Stimulated activated CD4-positive, alpha-beta T cell treated with anti-CD3 and anti-CD28 coated beads, Interleukin-4, amount 100 ng/mL, for 4 hours (primary cell): ENCODE data around the gene PDXDC1.
"Not testable (repeated sequence)": the region's sequence is repeated elsewhere in the genome, so short reads cannot be mapped to it uniquely, and the experiment has no call there.

Experiments used
- DNase-seq, 2 experiments: peaks; one replicate each; pipeline ENCODE4 v3.0.0-alpha.2; 2020

The PDXDC1 gene

DNA sequence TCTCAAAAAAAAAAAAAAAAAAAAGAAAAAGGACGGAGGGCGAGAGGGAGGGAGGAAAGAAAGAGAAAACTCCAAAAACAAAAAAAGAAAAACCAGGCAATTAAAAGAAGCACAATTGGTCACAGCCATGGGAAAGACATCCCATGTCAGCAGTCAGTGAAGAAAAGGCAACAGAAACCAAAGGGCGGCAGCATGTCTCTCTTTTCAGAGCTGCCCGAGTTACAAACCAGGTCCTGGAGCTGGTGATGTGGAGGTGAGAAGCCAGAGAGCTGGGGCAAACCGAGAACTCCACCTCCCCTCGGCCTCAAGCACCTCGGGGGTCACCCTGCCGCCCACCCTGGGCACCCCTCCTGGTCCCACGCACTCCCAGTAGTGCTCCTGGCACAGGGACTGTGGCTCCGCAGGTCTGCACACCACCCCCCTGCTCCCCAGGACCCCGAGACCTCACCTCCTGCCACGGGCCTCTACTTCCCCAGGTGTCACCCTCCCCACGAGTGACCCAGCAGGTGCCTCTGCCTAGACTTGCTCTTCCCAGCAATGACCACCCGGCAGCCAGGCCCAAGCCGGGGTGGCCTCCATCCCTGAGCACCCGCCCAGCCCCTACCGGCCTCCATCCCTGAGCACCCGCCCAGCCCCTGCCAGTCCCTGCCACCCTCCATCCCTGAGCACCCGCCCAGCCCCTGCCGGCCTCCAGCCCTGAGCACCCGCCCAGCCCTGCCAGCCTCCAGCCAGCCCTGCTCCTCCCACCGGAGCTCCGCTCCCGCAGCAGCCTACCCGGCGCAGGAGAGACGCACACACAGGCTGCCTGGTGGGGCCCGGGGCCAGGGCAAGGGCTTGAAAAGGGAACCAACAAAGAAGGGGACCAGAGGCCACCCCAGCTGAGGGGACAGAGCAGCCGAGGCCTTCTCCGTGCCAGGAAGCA lies 165.9 kb downstream of the PDXDC1 start:
- not testable (repeated sequence) for DNase-seq

DNA sequence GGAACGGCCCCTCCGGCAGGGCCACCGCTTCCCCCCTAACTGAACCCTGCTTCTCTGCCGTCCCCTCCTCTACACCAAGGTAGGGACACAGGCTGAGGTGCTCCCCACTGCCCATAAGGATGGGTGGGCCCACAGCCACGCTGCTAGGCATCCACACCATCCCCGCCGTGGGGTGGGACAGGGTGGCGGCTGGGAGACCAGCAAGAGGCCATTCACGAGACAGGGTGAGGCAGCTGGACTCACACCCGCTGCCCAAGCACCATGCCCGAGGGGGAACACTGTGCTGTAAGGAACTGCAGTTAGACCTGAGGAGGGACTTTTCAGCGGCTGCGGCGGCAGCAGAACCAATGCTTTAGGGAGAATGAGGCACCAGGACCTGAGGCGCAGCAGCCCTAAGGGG lies 166.8 kb downstream of the PDXDC1 start:
- no peak for DNase-seq

DNA sequence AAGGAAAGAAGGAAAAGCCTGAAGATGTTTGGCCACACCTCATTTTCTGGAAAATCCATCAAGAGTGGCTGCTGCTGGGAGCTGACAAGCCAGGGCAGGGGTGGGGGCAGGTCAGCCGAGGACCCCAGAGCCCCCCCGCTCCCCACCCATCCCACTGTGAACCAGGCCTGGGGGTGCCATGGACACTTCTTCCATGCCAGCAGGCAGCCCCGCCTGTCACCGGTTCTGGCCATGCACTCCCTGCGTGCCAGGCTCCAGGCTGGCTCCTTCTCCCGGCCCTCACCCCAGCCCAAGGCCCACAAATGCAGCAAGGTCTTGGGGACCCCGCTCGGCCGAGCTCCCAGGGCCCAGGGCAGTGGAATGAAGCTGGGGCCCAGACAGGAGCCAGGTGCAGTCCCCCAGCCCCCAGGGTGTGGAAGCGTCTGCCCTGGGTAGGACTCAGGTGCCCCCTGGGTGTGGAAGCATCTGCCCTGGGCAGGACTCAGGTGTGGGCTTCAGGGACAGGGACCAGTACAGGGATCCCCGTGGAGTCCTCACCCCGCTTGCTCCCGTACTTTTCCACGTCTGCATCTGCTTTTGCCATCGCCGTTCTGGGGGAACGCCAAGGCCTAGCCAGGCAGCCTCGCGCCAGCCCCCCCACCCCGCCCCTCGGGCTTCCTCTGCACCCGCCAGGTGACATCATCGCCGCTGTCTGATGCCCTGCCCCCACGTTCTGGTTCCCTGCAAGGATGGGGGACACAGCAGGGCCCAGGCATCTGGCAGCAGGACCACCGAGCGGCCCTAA lies 167.5 kb downstream of the PDXDC1 start:
- not testable (repeated sequence) for DNase-seq

DNA sequence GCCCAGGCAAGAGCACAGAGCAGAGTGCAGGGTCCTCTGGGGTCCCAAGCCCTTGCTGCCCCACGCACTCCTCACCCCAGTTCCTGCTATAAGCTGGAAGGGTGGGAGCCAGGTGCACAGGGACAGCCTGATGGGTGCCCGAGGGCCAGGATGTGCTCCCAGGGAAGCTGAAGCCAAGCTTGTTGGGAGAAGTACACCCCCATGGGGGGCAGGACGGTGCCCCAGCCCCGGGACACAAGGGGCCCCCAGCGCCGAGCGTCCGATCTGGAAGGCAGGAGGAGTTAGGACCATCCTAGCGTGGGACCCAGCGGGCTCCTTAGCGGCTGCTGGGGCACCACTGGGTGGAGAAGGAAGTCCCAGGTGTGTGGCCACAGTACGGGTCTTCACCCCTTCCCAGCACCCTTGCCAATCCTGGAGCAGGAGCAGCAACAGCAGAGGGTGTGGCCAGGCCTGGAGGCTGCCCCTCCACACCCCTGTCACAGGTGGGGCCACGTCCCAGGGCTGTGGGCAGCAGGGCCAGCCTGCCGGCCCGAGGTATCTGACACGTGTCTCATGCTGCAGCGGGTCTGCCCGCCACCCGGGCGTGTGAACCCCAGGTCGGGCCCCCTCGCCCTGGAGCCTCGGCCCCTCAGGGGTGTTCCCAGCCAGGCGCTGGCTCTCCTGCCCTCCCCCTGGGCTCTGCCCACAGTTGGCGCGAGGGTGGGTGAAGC lies 168.2 kb downstream of the PDXDC1 start:
- not testable (repeated sequence) for DNase-seq

DNA sequence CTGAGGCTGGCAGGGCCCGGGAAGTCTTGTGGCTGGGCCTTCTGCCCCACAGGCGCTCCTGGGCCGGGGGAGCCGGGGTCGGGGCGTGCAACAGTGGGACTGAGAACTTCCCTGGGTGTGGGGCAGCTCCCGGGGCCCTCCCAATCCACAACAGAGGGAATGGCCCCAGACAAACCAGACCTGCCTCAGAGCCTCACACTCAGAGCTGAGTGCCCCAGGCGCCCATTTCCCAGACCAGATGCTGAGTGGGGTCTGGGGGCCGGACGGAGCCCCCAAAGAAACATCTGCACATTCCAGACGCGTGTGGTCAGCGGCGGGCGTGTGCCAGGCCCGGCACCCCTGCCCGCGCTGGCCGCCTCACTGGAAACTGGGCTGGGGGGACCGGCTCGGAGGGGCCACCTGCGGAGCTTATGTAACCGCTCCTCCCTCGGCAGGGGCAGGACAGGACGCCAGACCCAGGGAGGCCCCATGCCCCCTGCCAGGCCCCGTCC lies 168.8 kb downstream of the PDXDC1 start:
- not testable (repeated sequence) for DNase-seq

DNA sequence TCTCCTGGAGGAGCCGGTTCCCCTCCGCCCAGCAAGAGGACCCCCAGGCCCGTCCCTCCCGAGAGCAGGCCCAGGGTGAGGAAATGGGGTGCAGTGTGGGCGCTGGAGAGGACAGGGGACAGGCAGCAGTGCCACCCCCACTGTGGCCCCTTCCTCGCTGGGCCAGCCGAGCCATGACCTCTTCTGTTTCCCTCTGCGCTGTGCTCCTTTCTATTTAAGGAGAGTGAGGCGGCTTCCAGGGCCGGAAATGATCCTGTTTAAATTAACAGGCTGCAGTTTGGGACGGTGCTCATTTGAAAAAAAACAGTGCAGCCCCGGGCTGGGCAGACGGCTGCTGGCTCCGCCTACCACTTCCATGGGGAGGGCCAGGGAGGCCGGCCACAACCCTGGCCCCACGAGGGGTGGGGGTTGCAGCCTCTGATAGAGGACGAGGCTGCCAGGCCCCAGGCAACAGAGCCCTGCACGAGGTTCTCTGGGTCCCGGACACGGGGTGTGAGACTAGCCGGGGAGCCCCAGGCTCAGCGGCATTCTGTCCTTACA lies 169.3 kb downstream of the PDXDC1 start:
- not testable (repeated sequence) for DNase-seq

DNA sequence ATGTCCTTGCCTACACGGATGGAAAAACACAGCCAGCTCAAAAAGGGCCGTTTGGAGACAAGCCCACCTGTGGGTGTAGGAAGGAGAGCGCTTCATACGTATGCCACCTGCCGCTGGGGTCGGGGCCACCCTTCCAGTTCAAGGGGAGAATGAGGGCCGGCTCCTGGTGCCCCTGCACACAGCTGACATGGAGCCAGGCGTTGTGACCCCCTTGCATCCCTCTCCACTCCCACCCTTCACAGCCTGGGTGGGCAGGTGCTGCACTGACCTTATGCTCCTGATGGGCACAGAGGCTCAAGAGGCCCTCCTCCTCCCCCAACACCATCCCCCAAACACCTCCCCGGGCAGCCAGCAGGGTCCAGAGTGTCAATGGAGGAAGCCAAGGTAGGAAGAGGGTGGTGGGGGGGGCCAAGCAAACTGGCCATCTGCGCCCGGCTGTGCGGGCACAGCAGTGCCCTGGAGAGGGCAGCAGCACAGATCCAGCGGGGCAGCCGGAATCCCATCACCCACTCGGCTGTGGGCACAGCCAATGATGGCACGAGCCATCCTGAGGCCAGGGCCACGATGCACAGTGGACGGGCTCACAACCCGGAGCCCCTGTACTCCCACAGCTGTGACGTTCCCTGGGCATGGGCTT lies 170.1 kb downstream of the PDXDC1 start:
- DNase-seq = not testable (repeated sequence)

DNA sequence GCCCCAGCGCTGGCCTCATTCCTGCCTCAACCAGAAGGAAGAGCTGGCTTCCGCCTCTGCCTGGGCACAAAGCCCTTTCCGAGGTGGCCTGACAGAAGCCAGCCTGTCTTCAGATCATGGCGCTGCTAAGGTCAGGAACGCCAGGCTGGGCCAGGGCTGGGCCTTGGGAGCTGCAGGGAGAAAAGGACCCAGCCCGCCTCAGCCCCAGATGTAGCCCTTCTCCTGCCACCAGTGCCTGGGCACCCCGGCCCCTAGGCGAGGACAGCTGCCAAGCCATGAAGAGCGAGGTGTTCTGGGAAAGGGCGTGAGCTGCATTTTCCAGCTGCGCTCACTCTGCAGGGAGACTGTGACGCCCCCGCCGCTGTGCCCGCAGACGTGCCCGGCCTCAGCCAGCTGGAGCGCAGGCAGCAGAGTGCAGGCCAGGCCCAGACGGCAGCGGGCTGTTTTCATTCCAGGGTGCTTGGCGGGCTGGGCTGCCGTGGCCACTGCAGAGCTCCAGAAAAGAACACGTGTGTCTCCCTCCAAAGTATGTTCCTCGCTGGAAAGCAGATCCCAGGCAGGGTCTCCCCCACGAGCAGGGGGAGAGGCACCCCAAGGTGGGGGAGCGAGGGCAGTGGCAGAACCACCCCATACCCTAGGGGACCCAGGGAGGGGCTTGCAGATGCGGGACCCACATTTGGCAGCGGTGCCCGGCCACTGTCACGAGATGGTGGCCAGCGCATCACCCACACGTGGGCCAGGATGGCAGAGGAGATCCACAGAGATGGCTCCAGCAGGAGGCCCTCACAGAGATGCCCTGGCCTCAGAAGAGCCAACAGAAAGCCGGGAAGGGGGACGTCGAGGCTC lies 170.8 kb downstream of the PDXDC1 start:
- DNase-seq = not testable (repeated sequence)

DNA sequence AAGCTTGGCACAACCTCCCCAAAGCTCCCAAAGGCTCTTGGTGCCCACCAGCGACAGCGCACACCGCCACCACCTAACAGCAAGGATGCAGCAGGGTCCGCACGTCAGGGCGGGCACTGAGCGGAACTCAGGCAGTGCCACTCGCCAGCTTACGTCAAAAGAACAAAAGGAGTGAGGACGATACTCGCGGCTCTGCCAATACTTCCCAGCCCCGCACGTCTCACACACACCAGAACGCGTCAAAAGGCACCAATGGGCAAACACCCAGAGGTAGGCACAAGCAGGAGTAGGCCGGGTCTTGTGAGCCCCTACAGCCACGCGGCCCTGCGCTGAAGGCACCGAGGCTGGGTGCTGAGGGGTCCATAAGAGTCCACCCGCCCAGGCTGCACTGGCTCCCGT lies 171.4 kb downstream of the PDXDC1 start:
- DNase-seq = not testable (repeated sequence)

DNA sequence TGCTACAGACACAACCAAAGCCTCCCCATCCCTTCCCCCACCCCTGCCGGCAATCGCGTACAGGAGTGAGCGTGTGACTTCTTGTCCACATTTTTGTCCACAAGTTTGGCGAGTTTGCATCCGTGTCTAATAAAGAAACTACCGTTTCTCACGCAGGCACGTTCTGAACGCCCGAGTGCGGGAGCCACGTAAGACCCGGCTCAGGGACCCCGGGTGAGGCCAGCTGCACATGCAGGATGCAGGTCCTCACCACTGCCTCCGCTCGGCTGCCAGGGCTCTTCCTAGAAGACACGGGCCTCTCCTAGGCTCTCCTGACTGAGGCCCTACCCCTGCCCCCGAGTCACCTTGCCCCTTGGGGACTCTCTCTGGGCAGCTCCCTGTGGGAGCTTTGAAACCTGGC lies 174.0 kb downstream of the PDXDC1 start:
- not testable (repeated sequence) for DNase-seq

DNA sequence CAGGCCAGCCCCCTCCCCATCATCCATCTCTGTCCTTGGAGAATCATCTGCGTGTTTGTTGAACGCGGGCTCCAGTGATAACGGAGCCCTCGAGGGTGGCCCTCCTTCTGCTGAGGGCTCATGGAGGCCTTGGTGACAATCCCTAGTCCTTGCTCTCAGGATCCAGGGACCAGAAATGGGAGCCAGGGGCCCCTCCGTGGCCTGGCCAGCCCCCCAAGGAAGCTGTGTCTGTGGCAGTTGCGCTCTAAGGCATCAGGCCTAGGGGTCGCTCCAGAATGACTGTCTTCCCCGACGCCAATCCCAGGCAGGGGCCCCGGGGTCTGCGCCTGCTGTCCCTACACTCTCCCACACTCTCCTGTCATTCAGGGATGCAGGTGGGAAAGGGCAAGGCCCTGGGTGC lies 174.4 kb downstream of the PDXDC1 start:
- not testable (repeated sequence) for DNase-seq

DNA sequence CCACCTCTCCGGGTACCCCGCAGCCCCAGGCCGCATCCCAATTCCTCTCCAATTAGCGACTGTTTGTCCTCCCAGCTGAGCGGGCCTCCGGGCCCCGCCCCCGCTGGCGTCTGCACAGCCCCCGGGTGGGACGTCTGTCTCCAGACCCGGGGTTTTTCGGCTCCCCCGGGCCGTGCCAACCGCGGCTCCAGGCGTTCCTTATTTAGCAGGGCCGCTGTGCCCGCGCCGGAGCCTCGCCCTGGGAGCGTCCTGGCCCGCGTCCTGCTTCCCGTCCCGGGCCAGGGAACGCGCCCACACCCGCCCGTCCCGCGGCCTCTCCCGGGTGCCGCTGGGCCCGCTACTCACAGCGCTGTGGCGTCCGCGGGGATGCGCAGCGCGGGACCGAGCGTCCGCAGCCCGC lies 179.2 kb downstream of the PDXDC1 start:
- peak in 1 of 2 experiments; percentile 8 for DNase-seq

DNA sequence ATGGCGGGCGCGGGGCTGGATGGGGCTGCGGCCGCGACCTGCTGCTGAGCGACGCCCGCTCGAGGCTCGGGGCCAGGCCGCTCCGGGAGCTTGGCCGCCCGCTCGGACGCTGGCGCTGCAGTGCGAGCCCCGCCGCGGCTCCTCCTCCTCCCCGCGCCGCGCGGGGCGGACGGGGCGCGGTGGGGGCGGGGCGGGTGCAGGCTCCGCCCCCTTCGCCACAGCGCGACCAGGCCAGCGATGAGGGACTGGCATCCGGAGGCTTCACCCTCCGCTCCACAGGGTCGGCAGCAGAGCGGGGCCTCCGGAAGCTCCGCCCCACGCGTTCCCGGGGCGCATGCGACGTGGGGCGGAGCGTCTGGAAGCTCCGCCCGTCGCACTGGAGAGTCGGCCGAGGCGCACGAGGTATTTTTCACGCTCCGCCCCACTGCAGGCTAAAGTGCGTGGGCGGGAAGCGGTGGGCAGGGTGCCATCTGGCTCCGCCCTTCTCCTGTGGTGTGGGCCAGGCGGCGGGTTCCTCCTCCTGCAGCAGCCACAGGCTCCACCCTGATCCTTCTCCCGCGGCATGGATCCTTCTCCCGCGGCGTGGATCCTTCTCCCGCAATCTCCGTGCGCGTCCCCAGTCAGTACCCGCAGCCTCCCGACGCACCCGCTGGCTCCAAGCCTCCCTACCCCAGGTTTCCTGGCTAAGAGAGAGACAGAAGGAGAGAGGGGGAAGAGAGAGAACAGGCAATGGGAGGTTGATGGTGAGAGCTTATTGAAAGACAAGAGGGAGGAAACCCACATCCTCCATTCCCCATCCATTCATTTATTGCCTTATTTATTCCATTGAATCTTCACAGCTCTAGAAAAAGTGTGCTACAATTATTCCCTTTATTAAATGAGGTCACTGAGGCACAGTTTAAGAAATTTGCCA lies 180.1 kb downstream of the PDXDC1 start:
- DNase-seq = peak; percentile 80 to 90

DNA sequence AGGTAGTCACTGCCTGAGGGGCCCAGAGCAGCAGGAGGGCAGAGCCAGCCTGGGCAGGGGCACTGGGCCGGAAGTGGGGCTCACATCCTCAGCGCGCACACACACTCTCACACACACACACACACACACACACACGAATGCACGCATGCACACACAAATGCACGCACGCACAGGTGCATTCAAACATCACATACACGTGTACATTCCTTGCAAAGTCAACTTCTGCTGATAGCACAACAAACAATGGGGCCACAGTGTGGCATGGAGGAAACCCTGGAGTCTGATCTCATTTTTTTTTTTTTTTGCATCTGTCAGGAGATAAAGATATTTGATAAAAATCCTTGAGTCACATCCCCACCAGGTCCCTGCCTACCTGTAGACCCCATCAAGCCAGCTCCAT lies 182.8 kb downstream of the PDXDC1 start:
- not testable (repeated sequence) for DNase-seq

DNA sequence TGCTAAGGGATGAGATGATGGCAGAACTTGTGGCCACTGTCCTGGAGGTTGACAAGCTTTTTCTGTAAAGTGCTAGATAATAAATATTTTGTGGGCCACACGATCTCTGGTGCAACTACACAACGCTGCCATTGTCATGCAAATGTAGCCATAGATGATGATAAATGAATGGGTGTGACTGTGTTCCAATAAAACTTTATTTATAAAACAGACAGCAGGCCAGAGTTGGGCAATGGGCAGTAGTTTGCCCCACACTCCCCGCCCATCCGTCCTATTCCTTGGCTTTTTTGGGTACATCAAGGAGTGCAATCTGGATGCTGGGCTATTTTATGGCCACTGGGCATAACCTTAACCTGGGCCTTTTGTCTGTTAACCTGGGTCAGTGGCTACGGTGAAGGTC lies 184.8 kb downstream of the PDXDC1 start:
- not testable (repeated sequence) for DNase-seq

DNA sequence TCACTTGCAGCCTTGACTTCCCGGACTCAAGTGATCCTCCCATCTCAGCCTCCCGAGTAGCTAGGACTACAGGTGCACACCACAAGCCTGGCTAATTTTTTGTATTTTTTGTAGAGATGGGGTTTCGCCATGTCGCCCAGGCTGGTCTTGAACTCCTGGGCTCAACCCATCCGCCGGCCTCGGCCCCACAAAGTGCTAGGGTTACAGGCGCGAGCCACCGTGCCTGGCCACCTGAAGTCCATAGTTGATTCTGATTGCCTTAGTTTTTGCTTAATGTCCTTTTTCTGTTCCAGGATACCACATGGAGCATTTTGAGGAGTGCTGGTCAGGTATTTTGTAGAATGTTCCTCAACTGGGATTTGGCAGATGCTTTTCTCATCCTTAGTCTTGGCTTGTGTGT lies 185.7 kb downstream of the PDXDC1 start:
- DNase-seq = not testable (repeated sequence)

DNA sequence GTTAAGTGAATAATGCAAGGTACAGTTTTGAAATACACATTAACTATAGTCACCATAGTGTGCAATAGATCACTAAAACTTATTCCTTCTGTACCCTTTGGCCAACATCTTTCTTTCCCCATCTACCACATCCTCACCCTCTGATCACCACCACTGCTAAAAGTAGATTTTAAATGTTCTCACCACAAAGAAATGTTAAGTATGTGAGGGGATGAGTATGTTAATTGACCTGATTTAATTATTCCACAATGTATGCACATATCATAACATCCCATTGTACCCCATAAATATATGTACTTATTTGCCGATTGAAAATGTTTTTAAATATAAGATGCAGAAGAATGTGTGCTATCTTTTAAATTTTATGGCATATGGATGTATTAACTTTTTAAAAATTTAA lies 188.2 kb downstream of the PDXDC1 start:
- not testable (repeated sequence) for DNase-seq

DNA sequence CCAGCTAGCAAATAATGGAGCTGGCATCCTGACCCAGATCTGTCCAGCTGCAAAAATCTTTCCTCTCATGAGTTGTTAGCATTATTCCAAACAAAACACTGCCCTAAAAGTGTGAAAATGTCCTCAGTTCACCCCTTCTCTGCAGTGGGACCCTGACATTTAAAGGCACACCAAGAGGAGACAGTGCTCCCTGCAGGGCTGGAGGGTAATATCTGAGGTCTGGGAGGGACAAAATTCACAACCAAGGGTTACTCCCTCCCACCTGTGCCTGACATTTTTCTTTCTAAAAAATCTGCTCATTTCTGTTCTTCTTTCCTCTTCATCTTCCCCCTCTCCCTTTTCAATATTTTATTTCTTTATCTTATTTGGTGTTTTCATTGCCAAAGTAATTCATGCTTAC lies 191.4 kb downstream of the PDXDC1 start:
- not testable (repeated sequence) for DNase-seq

DNA sequence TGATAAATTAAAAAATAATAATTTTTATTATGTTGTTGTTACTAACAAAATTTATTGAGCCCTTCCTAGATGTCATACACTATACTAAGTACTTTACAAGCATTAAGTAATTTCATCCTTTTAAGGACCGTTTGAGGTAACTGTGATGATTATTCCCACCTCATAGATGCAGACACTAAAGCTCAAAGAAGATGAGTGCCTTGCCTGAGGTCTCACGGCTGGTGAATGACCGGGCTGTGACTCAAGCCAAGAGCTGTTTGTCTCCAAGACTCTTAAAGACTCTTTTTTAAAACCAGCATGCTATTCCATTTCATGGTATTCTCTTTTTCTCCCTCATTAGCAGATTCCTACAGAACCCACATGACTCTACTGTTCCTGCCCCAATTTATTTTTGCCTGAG lies 193.5 kb downstream of the PDXDC1 start:
- DNase-seq = not testable (repeated sequence)
